Mesothelial cell of epicardium (in vitro differentiated cells): Measurements from ENCODE around the gene PHF21B. TPM values are rescaled to one million over a fixed set of nuclear protein-coding genes. Genes with fewer than 3 reads are reported as not detected.

ENCODE experiments used
- DNase-seq, 2 experiments: peaks; one replicate each; pipeline ENCODE4 v3.0.0; 2021; ENCODE audit warnings: low spot score in 2 of 2; ENCODE audit not compliant: unreplicated experiment in 2 of 2
- H3K27ac Mint-ChIP-seq: 2 replicates; pipeline ENCODE4 v1.8.0; 2021; ENCODE audit warnings: mixed read lengths
- H3K27me3 Mint-ChIP-seq: 2 replicates; pipeline ENCODE4 v1.8.0; 2021; ENCODE audit warnings: low read depth, mixed read lengths
- H3K36me3 Mint-ChIP-seq: 2 replicates; pipeline ENCODE4 v1.8.0; 2021; ENCODE audit warnings: mixed read lengths
- H3K4me1 Mint-ChIP-seq: 2 replicates; pipeline ENCODE4 v1.8.0; 2021; ENCODE audit warnings: mixed read lengths
- H3K4me3 Mint-ChIP-seq: 2 replicates; pipeline ENCODE4 v1.8.0; 2021; ENCODE audit warnings: mild to moderate bottlenecking, moderate library complexity, mixed read lengths
- H3K9me3 Mint-ChIP-seq: 2 replicates; pipeline ENCODE4 v1.8.0; 2021; ENCODE audit warnings: mixed read lengths
- CTCF ChIP-seq: fragments of 200-600 bp; sonication (generic); IDR thresholded peaks from one replicate; pipeline ENCODE4 v1.5.0; 2021; ENCODE audit warnings: antibody characterized with exemption; ENCODE audit not compliant: unreplicated experiment
- total RNA-seq: library from RNA; stranded (reverse); gene quantifications from 3 replicates; pipeline ENCODE4 v1.2.1, GENCODE V29; 2021

PHF21B gene
- total RNA-seq, 1 donor from 2014 or later: 8.6 TPM

GRCh38 chr22:44848296-44848741 lies 161.5 kb downstream of the PHF21B start:
- Mint-ChIP-seq H3K27ac (no peak overlapping the region), H3K9me3 (peaks cover 5% of the 10 kb centered on the region), H3K4me3 (no peak overlapping the region), H3K4me1 (no peaks in the 10 kb centered on the region), H3K27me3 (no peaks in the 10 kb centered on the region), H3K36me3 (peaks cover 39% of the 10 kb centered on the region)
- no peak for TF ChIP-seq CTCF
- no peak for DNase-seq

DNA sequence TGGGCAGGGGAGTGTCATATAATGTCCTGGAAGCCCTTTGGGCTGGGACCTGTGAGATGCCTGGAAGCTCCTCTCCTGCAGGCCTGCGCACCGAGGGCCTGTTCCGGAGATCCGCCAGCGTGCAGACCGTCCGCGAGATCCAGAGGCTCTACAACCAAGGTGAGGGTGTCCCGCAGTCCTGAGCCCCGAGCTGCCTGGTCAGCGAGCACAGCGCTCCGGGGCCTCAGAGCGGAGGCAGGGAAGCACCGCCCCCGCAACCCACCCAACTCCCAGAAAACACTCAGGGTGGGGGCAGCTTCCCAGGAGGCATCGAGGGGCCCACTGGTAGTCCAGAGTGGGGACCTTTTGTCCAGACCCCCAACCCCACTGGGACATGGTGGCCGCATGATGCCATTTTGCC lies 161.9 kb downstream of the PHF21B start:
- TF ChIP-seq CTCF: no peak
- Mint-ChIP-seq H3K4me3 (no peak overlapping the region), H3K27ac (no peak overlapping the region), H3K36me3 (peaks cover 37% of the 10 kb centered on the region), H3K4me1 (no peaks in the 10 kb centered on the region), H3K9me3 (peaks cover 5% of the 10 kb centered on the region), H3K27me3 (no peaks in the 10 kb centered on the region)
- no peak for DNase-seq

GRCh38 chr22:44847380-44847779 lies 162.4 kb downstream of the PHF21B start:
- Mint-ChIP-seq H3K27me3 (no peaks in the 10 kb centered on the region), H3K36me3 (peaks cover 38% of the 10 kb centered on the region), H3K27ac (no peak overlapping the region), H3K4me1 (no peaks in the 10 kb centered on the region), H3K9me3 (peaks cover 5% of the 10 kb centered on the region), H3K4me3 (no peak overlapping the region)
- no peak for TF ChIP-seq CTCF
- DNase-seq: no peak

- H3K9me3 Mint-ChIP-seq: peaks cover 5% of the 10 kb centered on the region
- H3K4me1 Mint-ChIP-seq: no peaks in the 10 kb centered on the region
- TF ChIP-seq CTCF: no peak
- H3K27ac Mint-ChIP-seq: no peak overlapping the region
- H3K36me3 Mint-ChIP-seq: peaks cover 35% of the 10 kb centered on the region
- no peaks in the 10 kb centered on the region for H3K27me3 Mint-ChIP-seq
- no peak for DNase-seq
- H3K4me3 Mint-ChIP-seq: no peak overlapping the region
Observed at GRCh38 chr22:44846726-44847275, 163.0 kb downstream of the PHF21B start.

DNA sequence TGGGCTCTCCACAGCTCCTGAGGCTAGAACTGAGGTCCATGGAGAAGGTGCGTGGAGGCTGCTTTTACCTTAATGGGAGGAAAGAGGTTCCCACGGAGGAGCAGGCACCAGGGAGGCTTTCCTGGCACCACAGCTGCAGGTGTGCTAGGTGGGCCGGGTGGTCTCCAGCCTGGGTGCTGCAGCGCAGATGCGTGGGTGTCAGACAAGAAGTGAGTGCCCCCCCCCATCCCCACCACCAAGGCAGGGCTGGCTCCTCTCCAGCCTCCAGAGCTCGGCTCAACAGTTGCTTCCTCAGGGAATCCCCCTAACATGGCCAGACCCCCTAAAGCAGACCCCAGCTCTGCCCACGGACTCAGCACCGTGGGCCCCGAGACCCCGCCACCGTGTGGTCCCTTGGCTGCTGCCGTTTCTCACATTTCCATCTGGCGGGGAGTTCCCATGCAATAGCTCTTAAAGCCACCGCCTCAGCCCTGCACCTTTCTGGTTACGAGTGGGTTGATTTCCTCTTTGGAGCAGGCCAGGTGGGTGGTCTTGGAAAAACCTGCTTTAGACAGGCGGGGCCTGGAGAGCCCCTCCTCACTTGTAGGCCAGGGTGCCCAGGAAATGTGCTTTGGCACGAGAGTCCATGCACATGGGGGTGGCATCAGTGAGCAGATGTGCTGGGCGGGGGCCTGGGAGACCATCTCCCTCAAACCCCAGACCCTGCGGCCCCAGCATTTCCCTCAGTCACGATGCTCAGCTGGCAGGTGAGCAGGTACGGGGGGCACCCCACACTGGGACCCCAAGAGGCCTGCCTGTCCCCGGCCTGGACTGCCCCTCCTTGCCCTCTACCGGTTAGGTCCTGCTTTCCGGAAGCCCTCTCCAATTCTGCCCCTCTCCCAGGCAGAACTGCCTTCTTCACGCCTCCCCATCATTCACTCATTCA lies 163.7 kb downstream of the PHF21B start:
- Mint-ChIP-seq H3K9me3 (peaks cover 5% of the 10 kb centered on the region), H3K27ac (no peak overlapping the region), H3K4me3 (no peak overlapping the region), H3K36me3 (peaks cover 33% of the 10 kb centered on the region), H3K27me3 (no peaks in the 10 kb centered on the region), H3K4me1 (no peaks in the 10 kb centered on the region)
- no peak for DNase-seq
- no peak for TF ChIP-seq CTCF
